Measurements from ENCODE around the gene FLNB.
A peak's percentile ranks its signal among the peaks of the same experiment; 100 is the strongest.

The FLNB gene, protein sequence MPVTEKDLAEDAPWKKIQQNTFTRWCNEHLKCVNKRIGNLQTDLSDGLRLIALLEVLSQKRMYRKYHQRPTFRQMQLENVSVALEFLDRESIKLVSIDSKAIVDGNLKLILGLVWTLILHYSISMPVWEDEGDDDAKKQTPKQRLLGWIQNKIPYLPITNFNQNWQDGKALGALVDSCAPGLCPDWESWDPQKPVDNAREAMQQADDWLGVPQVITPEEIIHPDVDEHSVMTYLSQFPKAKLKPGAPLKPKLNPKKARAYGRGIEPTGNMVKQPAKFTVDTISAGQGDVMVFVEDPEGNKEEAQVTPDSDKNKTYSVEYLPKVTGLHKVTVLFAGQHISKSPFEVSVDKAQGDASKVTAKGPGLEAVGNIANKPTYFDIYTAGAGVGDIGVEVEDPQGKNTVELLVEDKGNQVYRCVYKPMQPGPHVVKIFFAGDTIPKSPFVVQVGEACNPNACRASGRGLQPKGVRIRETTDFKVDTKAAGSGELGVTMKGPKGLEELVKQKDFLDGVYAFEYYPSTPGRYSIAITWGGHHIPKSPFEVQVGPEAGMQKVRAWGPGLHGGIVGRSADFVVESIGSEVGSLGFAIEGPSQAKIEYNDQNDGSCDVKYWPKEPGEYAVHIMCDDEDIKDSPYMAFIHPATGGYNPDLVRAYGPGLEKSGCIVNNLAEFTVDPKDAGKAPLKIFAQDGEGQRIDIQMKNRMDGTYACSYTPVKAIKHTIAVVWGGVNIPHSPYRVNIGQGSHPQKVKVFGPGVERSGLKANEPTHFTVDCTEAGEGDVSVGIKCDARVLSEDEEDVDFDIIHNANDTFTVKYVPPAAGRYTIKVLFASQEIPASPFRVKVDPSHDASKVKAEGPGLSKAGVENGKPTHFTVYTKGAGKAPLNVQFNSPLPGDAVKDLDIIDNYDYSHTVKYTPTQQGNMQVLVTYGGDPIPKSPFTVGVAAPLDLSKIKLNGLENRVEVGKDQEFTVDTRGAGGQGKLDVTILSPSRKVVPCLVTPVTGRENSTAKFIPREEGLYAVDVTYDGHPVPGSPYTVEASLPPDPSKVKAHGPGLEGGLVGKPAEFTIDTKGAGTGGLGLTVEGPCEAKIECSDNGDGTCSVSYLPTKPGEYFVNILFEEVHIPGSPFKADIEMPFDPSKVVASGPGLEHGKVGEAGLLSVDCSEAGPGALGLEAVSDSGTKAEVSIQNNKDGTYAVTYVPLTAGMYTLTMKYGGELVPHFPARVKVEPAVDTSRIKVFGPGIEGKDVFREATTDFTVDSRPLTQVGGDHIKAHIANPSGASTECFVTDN (N-terminal part only)

DNA sequence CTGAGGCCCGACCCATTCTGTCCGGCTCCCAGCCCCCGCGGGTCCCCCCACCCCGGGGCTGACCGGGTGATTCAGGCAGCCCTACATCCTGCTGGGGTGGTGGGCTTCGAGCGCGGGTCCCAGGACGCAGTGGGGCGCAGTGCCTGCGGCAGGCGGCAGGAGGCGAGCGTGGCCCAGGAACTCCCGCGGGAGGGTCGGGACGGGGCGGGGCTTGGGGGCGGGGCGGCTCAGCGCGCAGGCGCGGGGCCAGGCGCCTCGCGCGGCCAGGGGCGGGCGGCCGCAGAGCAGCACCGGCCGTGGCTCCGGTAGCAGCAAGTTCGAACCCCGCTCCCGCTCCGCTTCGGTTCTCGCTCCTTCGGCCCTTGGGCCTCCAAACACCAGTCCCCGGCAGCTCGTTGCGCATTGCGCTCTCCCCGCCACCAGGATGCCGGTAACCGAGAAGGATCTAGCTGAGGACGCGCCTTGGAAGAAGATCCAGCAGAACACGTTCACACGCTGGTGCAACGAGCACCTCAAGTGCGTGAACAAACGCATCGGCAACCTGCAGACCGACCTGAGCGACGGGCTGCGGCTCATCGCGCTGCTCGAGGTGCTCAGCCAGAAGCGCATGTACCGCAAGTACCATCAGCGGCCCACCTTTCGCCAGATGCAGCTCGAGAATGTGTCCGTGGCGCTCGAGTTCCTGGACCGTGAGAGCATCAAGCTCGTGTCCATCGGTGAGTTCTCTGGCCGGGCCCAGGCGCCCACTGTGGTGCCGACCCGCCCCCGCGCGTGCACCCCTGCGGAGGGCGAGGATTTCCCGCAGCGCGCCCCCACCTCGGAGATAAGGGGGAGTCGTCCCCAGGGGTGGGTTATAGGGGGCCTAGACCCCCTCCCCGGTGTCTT is at the start of gene FLNB:
TSS of gene FLNB (plus strand) at position 282 of the 885 bp plus-strand sequence. CDS start at position 425, 143 bp downstream.
- DNase-seq = peak; percentile 80

DNA sequence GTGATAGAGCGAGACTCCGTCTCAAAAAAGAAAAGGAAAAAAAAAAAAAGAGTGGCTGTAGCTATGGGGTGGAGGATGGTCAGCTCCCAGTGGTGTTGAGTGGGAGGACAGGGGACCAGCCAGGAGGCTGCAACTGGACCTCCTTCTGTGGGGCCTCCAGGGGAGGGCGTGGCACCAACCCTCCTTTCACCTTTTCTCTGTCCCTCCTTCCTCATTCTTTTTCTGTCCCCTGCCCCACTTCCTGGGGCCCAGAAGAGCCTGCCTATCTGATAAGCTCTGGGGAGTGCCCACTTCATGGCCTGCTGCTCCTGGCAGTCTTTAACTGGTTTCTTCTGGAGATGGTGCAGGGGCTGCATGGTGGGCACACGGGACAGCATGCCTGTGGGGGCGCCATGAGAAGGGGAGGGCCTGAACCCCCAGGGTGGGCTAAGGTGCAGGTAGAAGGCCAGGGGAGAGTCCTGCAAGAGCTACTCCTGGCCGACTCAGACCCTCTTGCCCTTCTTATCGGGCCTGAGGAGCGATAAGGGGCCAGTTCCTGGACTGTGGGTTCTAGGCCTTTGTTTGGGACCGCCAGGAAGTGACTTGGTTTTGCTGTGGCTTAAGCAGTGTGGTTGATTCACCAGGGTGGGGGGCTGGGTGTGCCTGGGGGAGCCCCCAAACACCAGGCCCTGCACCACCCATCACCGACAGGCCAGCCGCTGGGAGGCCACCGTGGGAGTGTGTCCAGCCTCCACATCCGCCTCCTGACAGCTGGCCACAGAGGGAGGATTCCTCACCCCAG is 49.4 kb upstream of the FLNB start:
- DNase-seq = no peak

DNA sequence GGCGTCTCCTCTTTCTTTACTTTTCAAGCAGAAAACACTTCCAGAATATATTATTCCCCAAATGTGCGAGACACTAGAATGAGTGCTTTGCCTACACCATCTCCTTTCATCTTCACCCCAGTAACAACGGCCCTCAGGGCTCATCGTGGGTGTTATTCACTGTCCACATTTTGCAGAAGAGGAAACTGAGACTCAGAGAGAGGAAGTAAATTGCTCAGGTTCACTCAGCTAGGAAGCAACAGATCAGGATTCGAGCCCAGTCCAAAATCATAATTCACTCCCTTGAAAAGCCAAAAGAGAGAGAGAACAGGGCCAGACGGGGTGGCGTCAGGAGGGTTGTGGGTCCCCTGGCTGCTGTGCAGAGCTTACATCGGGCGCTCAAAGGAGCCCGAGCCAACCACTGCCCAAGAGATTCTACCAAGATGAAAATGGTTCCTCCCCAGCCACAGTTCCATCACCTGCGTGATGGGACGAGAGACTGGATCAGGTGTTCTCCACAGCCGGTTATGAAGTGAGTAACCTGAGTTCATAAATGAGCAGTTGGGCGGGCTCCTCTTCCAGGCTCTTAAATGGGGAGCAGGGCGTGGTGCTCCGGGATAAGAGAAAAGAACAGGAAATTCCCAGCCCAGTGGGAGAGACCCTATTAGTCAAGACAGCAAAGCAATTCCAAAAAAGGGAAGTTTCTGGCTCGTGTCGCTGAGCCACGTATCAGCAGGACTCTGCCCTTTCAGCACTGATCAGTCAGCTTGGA is 48.6 kb upstream of the FLNB start:
- no peak for DNase-seq

DNA sequence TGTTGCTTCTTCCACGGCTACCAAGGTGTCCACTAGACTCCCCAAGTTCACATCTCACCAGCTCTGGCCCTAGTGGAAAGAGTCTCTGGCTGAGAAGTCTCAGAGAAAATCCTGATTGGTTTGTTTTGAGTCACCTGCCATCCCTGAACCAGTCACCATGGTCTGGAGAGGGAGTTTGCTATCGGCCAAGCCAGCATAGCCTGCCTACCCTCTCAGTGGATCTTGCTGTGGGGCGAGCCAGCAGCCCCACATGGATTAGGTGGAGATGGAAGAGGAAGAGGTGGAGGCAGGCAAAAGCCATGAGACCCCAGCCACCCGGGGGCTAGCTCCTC is 48.1 kb upstream of the FLNB start:
- no peak for DNase-seq

DNA sequence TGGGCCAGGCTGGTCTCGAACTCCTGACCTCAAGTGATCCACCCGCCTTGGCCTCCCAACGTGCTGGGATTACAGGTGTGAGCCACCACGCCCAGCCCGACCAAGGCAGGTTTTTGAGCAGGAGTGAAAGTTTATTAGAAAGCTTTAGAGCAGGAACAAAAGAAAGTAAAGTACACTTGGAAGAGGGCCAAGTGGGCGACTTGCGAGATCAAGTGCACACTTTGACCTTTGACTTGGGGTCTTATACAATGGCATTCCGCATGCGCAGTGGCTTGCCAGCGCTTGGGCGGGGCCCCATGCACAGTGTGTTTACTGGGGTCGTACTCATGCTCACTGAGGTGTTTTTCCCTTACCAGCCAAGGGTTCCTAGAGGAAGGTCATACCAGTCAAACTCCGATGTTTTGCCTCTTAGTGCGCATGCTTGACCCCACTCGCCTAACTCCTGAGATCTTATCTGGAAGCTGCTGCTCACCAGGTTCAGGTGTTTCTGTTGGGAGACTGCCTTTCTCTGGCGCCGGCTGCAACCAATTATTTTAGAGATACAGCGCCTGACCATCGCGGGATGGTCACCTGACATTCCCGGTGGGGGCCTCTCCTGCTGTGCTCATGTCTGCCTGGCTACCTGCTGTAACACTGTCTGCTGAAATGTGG is 46.9 kb upstream of the FLNB start:
- no peak for DNase-seq

DNA sequence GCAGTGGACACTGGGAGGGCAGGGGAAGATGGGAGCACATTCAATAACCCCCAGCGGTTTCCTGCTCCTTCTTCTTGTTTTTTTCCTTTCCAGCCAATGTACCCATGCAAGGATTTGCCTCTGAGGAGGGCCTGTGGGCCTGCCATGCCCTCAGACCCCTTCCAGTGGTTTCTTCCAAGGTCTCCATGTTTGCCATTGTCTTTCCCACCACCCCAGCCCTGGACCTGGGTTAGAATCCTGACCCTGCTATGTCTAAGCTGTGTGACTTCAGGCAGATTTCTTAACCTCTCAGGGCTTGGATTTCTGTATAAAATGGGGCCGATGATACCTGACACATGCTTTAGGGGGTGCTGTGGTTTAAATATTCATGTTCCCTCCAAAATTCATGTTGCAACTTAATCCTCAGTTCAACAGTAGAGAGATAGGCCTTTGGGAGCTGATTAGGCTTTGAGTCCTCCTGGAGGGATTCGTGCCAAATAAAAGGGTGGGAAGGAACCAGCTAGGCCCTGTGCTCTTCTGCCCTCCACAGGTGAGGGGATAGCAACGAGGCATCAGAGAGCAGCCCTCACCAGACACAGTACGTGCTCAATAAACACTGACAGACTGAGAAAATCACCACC is 46.3 kb upstream of the FLNB start:
- DNase-seq = no peak

DNA sequence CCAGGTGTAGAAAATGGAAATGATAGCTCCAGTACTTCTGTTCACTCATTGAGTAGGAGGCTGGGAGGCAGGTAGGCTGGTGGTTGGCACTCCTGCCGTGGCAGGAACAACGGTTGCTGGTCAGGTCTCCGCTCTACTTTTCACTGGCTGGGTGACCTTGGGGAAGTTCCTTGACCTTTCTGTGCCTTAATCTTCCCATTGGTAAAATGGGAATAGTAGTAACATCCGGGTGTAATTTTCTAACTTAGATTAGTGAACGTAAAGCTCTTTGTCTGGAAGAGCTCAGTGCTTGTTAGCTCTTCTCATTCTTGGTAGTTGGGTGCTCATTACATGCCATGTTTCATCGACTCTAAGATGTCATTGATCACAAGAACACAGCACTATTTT is 45.8 kb upstream of the FLNB start:
- no peak for DNase-seq

DNA sequence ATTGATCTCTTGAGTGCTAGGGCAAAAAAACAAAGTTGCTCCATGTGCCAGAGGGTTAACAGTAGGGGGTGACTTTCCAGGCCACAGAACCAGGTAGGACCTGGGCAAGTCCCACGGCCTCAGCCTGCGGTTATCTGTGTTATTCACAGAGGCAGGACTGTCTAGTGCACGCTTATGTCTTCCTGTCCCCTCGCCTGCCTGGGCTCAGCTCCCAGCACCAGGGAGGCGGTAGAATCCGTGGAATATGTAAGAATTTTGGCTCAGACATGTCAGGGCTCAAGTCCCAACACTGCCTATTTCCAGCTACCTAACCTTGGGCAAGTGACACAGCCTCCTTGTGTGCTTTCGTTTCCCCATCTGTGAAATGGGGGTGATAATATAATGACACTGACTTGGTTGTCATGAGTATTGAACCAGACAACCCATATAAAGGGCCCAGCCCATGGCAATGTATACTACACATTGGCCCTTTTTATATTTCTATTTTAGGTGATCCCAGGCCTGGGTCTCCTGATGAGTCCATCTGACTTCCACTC is 44.3 kb upstream of the FLNB start:
- DNase-seq = no peak

DNA sequence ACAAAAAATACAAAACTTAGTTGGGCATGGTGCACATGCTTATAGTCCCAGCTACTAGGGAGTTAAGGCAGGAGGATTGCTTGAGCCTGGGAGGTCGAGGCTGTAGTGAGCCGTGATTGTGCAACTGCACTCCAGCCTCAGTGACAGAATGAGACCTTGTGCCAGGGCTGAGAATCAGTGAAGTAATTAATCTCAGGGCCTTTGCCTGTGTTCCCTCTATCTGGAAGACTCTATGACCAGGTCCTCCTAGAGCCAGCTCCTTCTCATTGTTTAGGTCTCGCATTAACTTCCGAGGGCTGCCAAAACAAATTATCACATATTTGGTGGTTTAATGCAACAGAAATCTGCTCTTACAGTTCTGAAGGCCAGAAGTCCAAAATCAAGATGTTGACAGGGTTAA is 41.4 kb upstream of the FLNB start:
- DNase-seq = no peak

DNA sequence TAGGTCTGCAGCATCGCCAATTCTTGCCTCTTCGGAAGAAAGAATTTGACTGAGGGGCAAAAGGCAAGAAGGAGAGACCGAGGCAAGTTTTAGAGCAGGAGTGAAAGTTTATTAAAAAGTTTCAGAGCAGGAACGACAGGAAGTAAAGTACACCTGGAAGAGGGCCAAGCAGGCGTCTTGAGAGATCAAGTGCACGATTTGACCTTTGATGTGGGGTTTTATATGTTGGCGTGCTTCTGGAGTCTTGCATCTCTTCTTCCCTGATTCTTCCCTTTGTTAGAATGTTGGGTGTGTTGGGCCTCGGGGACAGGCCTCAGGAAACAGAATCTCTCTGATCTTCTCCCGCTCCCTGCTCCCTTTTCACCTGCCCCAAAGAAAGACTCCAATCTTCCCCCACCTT is 40.6 kb upstream of the FLNB start:
- no peak for DNase-seq

DNA sequence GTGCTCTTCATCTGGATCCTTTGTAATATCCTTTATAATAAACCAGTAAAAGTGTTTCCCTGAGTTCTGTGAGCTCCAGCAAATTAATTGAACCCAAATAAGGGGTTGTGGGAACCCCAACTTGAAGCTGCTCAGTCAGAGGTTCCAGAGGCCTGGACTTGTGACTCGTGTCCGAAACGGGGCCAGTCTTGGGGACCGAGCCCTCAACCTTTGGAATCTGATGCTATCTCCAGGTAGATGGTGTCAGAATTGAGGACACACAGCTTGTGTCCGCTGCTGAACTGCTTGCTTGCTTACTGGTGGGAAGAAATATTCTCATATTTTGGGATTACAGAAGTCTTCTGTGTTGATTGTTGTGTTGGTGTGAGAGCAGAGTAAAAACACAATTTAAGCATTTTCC is 39.7 kb upstream of the FLNB start:
- no peak for DNase-seq

DNA sequence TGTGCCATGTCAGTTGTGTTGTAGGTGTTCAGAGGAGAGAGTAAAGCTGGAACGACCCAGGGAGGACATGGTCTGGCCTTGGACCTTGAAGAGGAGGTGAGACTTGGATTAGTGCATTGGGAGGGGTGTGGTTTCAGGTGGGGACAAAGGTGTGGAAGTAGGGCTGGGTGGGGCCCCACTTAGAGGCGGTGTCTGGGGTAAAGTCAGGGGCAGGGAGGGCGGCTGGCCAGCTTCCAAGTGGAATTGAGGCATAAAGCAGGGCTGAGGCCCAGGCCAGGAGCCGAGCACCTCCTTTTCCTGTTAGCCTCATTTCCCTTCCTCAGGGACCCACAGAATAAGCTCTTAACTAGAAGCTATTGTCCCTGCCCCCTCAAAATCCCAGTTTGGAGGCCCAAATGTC is 36.2 kb upstream of the FLNB start:
- no peak for DNase-seq

DNA sequence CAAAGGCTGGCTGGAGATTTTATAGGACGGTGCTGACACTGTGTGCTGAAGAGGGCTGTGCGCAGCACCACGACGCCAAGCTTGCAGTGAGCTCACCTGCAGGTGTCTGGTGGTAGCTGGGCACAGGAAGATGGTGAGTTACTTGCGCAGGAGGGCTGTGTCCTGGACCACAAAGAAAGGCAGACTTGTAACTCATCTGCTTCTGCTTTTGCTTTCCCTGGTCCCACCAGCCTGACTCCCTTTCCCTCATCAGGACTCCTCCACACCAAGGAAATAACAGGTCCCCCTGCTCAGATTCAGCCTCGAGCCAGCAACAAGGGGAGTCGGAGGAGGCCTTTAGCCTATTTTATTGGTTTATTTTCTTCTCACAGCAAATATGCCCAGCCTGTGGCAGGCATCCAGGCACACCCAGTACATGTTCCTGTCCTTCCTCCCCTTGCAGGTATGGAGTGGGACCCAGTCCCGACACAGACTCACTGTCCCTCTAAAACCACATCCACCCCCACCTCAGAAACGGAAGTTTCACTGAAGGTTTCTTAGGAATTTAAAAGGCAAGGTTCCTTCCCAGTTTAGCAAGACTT is 35.6 kb upstream of the FLNB start:
- DNase-seq = no peak

DNA sequence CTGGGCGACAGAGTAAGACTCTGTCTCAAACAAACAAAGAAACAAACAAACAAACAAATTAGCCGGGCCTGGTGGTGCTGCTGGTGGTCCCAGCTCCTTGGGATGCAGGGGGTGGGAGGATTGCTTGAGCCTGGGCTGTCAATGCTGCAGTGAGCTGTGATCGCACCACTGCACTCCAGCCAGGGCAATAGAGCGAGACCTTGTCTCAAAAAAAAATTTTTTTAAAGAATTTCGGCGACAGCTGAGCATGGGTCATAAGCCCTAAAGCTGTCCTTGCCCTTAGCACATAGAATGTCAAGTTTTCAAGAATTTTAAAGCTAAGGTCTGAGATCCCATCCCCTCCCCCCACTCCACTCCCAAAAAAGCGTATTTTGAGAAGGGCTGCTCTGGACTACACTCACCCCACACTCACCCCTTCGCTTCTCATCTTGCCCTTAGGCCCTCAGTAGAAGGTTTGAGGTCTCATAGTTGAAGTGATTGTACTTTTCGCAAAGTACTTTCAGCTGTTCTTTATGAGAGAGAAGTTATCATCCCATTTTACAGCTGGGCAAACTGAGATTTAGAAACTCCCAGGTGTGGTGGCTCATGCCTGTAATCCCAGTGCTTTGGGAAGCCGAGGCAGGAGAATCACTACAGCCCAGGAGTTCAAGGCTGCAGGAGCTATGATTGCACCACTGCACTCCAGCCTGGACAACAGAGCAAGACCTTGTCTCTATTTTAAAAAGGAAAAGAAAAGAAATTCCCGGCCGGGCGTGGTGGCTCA is 34.3 kb upstream of the FLNB start:
- DNase-seq = no peak

DNA sequence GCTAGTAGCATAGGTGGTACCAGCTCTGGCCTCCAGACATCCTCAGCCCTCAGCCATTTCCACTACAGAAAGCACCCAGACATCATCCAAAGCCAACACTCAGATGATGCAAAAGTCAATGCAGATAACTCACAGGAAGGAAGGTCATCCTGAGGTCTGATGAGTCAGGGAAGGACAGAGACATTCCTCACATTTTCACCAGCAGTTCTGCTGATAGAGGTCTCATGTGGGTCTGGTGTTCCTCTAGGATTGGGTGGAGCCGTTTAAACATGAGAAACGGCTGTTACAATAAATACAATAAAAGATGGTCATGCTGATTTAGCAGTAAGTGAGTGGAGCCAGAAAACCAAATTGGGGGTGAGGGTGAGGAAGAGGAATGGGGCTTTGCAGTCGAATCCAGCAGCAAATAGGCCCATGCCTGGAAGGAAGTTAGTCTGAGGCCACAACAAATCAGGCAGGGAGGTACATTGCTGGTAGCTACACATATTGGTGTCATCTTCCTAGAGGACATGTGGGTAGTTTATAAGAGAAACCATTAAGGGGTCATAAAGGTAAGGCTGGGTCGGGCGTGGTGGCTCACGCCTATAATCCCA is 33.3 kb upstream of the FLNB start:
- DNase-seq = no peak

DNA sequence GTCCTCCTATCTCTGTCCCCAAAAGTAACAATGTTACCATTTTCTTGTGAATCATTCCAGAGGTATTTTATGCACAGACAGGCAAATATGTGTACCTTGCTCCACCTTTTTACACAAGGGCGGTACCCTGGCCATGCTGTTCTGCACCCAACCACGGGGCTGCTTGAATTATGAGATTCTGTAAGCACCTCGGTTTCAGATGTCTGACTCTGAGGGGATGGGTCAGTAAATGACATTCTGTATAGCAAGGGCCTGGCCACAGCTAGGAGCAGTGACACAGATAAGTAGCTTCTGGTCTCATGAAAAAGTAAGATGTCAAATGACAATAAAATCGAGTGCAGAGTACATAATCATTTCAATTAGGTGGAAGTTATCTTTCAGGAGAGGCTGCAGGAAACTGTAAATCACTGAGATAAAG is 30.4 kb upstream of the FLNB start:
- DNase-seq = no peak

DNA sequence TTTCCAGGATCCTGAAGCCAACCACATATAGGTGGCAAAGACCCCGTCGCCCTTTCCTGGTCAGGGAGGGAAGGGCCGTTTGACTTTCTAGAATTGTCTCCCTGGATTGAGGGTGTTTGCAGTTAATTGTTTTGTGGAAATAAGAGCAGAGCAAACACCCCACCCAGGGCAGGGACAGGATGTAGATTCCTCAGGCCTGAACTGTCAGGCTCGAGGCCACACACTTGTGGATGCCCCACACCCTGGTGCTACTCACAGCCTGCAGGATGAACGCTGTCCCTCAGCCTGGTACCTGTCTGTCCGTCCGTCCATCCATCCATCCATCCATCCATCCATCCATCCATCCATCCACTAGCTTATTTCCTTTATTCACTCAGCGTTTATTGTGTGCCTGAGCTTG is 29.9 kb upstream of the FLNB start:
- no peak for DNase-seq

DNA sequence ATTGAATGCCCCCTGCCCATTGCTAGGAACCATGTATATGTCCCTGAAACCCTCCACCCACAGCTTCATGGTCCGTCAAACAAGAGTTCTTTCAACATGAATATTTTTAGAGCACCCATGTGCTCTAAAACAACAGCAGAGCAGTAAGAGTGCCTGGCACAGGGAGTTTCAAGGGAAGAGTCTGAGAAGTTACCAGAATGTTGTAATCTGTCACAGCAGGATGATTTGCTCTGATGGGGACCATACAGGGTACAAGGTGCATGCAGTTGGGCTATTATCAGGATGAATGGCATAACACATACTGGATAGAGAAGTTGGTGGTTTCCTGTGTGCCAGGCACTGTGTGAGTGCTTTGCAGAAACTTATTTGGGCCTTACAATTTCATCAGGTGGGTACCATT is 27.8 kb upstream of the FLNB start:
- no peak for DNase-seq
